ENCODE measurements around the gene TAF8. TPM values are rescaled to one million over a fixed set of nuclear protein-coding genes. Genes with fewer than 3 reads are reported as not detected.

TAF8 gene
- total and polyA plus RNA-seq, 10 of the 15 experiments (the other 5 are each of a cell fraction or from before 2014, with no cell fraction given), result 11.7 to 30.9 (median 19.9) TPM

- no peak overlapping the region for H2AFZ ChIP-seq (ENCODE audit: control insufficient read depth, low read depth, low read length)
- no peak overlapping the region for H3K4me3 ChIP-seq
- no peaks in the 10 kb centered on the region for H3K9me3 ChIP-seq (replicated peaks; ENCODE audit: control insufficient read depth, insufficient read depth, low read length)
- peaks cover 2 to 15% of the 10 kb centered on the region in 2 experiments; a peak in 3 of 4 replicates for H3K36me3 ChIP-seq (ENCODE audit: control insufficient read depth in 2 of 2, insufficient read depth in 2 of 2, low read length in 1 of 2)
- no peak overlapping the region for H3K27ac ChIP-seq (ENCODE audit: control insufficient read depth, insufficient read depth)
- CTCF ChIA-PET, result interaction anchor here (1.1 to 1.3 kb wide), 2 partner anchors 207 to 267 kb away, joined by 3 read pairs; partner anchors contain the start of gene TOMM6
- TF ChIP-seq NR2C2 (IDR thresholded peaks at IDR 0.05; ENCODE audit: borderline replicate concordance, control insufficient read depth, insufficient read length, low read depth) (no peak), SPI1 (IDR thresholded peaks at IDR 0.05; ENCODE audit: borderline replicate concordance, insufficient read depth, low read depth, low read length) (no peak), BRCA1 (IDR thresholded peaks at IDR 0.05; ENCODE audit: low read depth, low read length) (no peak), NRF1 (conservative IDR thresholded peaks at IDR 0.05; ENCODE audit: low read depth, low read length) (no peak), NR2C1 (IDR thresholded peaks at IDR 0.05) (no peak), MEF2B (IDR thresholded peaks at IDR 0.05; ENCODE audit: partially characterized antibody, poor library complexity, severe bottlenecking) (no peak), BMI1 (IDR thresholded peaks at IDR 0.05; ENCODE audit: borderline replicate concordance) (no peak), STAT3 (IDR thresholded peaks at IDR 0.05; ENCODE audit: low read depth, low read length) (no peak), BCL11A (IDR thresholded peaks at IDR 0.05; ENCODE audit: low read depth, low read length) (no peak), SMC3 (IDR thresholded peaks at IDR 0.05; ENCODE audit: borderline replicate concordance, low read length) (no peak), IRF4 (IDR thresholded peaks at IDR 0.05; ENCODE audit: low read depth, low read length) (no peak), CHD2 (IDR thresholded peaks at IDR 0.05; ENCODE audit: borderline replicate concordance, low read depth, low read length) (no peak)
- TF ChIP-seq, protein P1, sequence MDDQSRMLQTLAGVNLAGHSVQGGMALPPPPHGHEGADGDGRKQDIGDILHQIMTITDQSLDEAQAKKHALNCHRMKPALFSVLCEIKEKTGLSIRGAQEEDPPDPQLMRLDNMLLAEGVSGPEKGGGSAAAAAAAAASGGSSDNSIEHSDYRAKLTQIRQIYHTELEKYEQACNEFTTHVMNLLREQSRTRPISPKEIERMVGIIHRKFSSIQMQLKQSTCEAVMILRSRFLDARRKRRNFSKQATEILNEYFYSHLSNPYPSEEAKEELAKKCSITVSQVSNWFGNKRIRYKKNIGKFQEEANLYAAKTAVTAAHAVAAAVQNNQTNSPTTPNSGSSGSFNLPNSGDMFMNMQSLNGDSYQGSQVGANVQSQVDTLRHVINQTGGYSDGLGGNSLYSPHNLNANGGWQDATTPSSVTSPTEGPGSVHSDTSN (IDR thresholded peaks at IDR 0.05; ENCODE audit: insufficient replicate concordance, low read depth, low read length), result no peak
- TF ChIP-seq, protein P2, sequence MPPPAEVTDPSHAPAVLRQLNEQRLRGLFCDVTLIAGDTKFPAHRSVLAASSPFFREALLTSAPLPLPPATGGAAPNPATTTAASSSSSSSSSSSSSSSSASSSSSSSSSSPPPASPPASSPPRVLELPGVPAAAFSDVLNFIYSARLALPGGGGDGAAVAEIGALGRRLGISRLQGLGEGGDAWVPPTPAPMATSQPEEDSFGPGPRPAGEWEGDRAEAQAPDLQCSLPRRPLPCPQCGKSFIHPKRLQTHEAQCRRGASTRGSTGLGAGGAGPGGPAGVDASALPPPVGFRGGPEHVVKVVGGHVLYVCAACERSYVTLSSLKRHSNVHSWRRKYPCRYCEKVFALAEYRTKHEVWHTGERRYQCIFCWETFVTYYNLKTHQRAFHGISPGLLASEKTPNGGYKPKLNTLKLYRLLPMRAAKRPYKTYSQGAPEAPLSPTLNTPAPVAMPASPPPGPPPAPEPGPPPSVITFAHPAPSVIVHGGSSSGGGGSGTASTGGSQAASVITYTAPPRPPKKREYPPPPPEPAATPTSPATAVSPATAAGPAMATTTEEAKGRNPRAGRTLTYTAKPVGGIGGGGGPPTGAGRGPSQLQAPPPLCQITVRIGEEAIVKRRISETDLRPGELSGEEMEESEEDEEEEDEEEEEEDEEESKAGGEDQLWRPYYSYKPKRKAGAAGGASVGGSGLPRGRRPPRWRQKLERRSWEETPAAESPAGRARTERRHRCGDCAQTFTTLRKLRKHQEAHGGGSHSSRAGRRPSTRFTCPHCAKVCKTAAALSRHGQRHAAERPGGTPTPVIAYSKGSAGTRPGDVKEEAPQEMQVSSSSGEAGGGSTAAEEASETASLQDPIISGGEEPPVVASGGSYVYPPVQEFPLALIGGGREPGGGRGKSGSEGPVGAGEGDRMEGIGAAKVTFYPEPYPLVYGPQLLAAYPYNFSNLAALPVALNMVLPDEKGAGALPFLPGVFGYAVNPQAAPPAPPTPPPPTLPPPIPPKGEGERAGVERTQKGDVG (CRISPR knock-in tag; IDR thresholded peaks at IDR 0.05), result no peak
- TF ChIP-seq, protein P3, sequence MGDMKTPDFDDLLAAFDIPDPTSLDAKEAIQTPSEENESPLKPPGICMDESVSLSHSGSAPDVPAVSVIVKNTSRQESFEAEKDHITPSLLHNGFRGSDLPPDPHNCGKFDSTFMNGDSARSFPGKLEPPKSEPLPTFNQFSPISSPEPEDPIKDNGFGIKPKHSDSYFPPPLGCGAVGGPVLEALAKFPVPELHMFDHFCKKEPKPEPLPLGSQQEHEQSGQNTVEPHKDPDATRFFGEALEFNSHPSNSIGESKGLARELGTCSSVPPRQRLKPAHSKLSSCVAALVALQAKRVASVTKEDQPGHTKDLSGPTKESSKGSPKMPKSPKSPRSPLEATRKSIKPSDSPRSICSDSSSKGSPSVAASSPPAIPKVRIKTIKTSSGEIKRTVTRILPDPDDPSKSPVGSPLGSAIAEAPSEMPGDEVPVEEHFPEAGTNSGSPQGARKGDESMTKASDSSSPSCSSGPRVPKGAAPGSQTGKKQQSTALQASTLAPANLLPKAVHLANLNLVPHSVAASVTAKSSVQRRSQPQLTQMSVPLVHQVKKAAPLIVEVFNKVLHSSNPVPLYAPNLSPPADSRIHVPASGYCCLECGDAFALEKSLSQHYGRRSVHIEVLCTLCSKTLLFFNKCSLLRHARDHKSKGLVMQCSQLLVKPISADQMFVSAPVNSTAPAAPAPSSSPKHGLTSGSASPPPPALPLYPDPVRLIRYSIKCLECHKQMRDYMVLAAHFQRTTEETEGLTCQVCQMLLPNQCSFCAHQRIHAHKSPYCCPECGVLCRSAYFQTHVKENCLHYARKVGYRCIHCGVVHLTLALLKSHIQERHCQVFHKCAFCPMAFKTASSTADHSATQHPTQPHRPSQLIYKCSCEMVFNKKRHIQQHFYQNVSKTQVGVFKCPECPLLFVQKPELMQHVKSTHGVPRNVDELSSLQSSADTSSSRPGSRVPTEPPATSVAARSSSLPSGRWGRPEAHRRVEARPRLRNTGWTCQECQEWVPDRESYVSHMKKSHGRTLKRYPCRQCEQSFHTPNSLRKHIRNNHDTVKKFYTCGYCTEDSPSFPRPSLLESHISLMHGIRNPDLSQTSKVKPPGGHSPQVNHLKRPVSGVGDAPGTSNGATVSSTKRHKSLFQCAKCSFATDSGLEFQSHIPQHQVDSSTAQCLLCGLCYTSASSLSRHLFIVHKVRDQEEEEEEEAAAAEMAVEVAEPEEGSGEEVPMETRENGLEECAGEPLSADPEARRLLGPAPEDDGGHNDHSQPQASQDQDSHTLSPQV (IDR thresholded peaks at IDR 0.05), result no peak
- no peak for FAIRE-seq
- SMC1A ChIA-PET (ENCODE audit: uncharacterized antibody, unreplicated experiment), result no interaction called here
- intact Hi-C loops (cut with micrococcal nuclease; ENCODE audit: unreplicated experiment) (no loop called here), in situ Hi-C loops (cut with MboI) (no loop called here)
- no peak for ATAC-seq
- H3K4me2 ChIP-seq (ENCODE audit: control insufficient read depth, insufficient read depth), result no peak overlapping the region
- peaks cover 10% of the 10 kb centered on the region for H3K4me1 ChIP-seq (ENCODE audit: control insufficient read depth, insufficient read depth, low read length)
- RAD21 ChIA-PET (ENCODE audit: unreplicated experiment), result interaction anchor here (1.3 kb wide), 1 partner anchor 9 kb away, joined by 8 read pairs; no protein-coding TSS in a partner anchor
- peaks cover 10% of the 10 kb centered on the region for H3K79me2 ChIP-seq (ENCODE audit: control insufficient read depth, insufficient read depth, low read length)
- POLR2A ChIA-PET, result interaction anchor here (0.9 kb wide), 1 partner anchor 51 kb away, joined by 3 read pairs; no protein-coding TSS in a partner anchor
- no peak for DNase-seq (ENCODE audit: low read depth, low spot score)
- no peaks in the 10 kb centered on the region for H3K27me3 ChIP-seq (replicated peaks in 1 of 2; ENCODE audit: control insufficient read depth in 2 of 2, insufficient read depth in 2 of 2, low read length in 1 of 2)
- no peak overlapping the region for H3K9ac ChIP-seq (ENCODE audit: control insufficient read depth, insufficient read depth, low read length)
- BruUV-seq (replicated peaks), result no TSS peak
- no peaks in the 10 kb centered on the region for H4K20me1 ChIP-seq (ENCODE audit: control insufficient read depth, insufficient read depth)
Observed at GRCh38 chr6:42053601-42054000, 3.3 kb downstream of the TAF8 start.

Data from GM12878 (cell line).